ENCODE results near the gene GPR137B. TPM values are rescaled to one million over a fixed set of nuclear protein-coding genes. Genes with fewer than 3 reads are reported as not detected.
A peak's percentile ranks its signal among the peaks of the same experiment; 100 is the strongest.

GPR137B gene
- total and polyA plus RNA-seq, 9 of the 15 experiments (the other 6 are each of a cell fraction or from before 2014, with no cell fraction given): 0.04 to 1.0 (median 0.62) TPM

DNA sequence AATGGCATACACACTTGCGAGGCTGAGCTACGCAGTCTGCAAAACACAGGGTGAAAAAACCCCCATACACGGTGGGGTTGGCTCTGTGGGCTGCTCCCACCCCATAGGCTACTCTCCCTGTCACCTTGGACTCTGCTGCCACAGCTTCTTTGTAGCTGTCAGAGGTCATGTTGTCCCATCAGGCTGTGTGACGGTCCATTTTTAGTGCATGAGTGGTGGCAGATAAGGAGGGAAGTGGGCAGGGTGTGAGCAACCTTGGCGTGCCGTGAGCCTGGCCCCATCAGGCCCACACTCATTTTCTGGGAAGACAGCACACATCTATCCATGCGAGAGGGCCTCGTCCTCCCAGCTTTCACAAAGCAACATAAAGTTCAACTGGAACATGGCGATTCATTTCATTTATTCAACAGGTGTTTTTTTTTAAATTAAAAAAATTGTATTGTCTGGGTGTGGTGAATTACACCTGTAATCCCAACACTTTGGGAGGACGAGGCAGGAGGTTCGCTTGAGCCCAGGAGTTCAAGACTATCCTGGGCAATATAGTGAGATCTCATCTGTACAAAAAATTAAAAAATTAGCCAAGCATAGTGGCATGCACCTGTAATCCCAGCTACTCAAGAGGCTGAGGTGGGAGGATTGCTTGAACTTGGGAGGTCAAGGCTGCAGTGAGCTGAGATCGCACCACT is 9.5 kb downstream of the GPR137B start:
- 11% methylated on average over 12 of the region's 12 CpGs for WGBS (ENCODE audit: insufficient coverage, low coverage, missing lambda C conversion rate)
- no peak overlapping the region for H3K4me3 ChIP-seq
- no peak overlapping the region for H3K9ac ChIP-seq (ENCODE audit: insufficient read depth in 1 of 2, low read depth in 2 of 2, low read length in 2 of 2)
- BruUV-seq (replicated peaks): no TSS peak
- 0 out of 2 replicates have a peak, but pooled peaks cover 6% of the 10 kb centered on the region for H4K20me1 ChIP-seq (replicated peaks; ENCODE audit: control insufficient read depth, insufficient read depth, low read length)
- no peaks in the 10 kb centered on the region for H3K36me3 ChIP-seq (ENCODE audit: control insufficient read depth, insufficient read depth, low read length)
- ATAC-seq: no peak
- TF ChIP-seq, protein P1, sequence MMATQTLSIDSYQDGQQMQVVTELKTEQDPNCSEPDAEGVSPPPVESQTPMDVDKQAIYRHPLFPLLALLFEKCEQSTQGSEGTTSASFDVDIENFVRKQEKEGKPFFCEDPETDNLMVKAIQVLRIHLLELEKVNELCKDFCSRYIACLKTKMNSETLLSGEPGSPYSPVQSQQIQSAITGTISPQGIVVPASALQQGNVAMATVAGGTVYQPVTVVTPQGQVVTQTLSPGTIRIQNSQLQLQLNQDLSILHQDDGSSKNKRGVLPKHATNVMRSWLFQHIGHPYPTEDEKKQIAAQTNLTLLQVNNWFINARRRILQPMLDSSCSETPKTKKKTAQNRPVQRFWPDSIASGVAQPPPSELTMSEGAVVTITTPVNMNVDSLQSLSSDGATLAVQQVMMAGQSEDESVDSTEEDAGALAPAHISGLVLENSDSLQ (IDR thresholded peaks at IDR 0.05): peak; percentile 5; the same call in 1 of the 2 replicates
- TF ChIP-seq, protein P2, sequence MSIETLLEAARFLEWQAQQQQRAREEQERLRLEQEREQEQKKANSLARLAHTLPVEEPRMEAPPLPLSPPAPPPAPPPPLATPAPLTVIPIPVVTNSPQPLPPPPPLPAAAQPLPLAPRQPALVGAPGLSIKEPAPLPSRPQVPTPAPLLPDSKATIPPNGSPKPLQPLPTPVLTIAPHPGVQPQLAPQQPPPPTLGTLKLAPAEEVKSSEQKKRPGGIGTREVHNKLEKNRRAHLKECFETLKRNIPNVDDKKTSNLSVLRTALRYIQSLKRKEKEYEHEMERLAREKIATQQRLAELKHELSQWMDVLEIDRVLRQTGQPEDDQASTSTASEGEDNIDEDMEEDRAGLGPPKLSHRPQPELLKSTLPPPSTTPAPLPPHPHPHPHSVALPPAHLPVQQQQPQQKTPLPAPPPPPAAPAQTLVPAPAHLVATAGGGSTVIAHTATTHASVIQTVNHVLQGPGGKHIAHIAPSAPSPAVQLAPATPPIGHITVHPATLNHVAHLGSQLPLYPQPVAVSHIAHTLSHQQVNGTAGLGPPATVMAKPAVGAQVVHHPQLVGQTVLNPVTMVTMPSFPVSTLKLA (conservative IDR thresholded peaks at IDR 0.05): no peak
- no peak overlapping the region for H2AFZ ChIP-seq (ENCODE audit: low read depth, low read length)
- H3K4me2 ChIP-seq (ENCODE audit: insufficient read depth, low read length): no peak overlapping the region
- H3K27ac ChIP-seq (ENCODE audit: extremely low read depth, low read depth, low read length): no peak overlapping the region
- no peaks in the 10 kb centered on the region for H3K9me3 ChIP-seq (replicated peaks; ENCODE audit: control insufficient read depth, insufficient read depth, low read depth, low read length)
- in situ Hi-C loops (cut with MboI) (no loop called here), intact Hi-C loops (cut with micrococcal nuclease) (no loop called here)
- no peaks in the 10 kb centered on the region for H3K9me1 ChIP-seq (ENCODE audit: control insufficient read depth, insufficient read depth, low read length)
- H3K27me3 ChIP-seq (ENCODE audit: control insufficient read depth in 2 of 2, insufficient read depth in 2 of 2, low read length in 2 of 2): peaks cover 48 to 82% of the 10 kb centered on the region in 2 experiments
- ChIA-PET CTCF (ENCODE audit: low intra/inter-chr PET ratio) (no interaction called here), POLR2A (no interaction called here)
- 0 out of 5 replicates have a peak, but pooled peaks cover 0 to 3% of the 10 kb centered on the region in 2 experiments for H3K4me1 ChIP-seq (replicated peaks in 1 of 2; ENCODE audit: control insufficient read depth in 2 of 2, insufficient read depth in 2 of 2, low read length in 2 of 2)
- FAIRE-seq: no peak
- DNase-seq (ENCODE audit: extremely low read depth in 1 of 4, low spot score in 3 of 4): peak in 1 of 4 experiments; percentile 33
- H3K79me2 ChIP-seq (ENCODE audit: control insufficient read depth, insufficient read depth, low read length): no peaks in the 10 kb centered on the region

Data from K562 (cell line).